ENCODE data around the gene FNIP1.

GRCh38 chr5:131796793-131797693 is at the start of gene FNIP1:
- TF ChIP-seq CREB1 (IDR thresholded peaks at IDR 0.05; ENCODE audit: low read depth) (no peak; the same call in 1 of the 2 replicates), USF1 (IDR thresholded peaks at IDR 0.05) (peak; percentile 99), RAD21 (IDR thresholded peaks at IDR 0.05; ENCODE audit: low read depth) (no peak), TAF1 (IDR thresholded peaks at IDR 0.05; ENCODE audit: low read depth) (peak; percentile 57), EGR1 (IDR thresholded peaks at IDR 0.05) (peak; percentile 84), FOXM1 (IDR thresholded peaks at IDR 0.05; ENCODE audit: borderline replicate concordance, low read depth) (no peak), YY1 (IDR thresholded peaks at IDR 0.05; ENCODE audit: low read depth) (peak; percentile 54), EP300 (IDR thresholded peaks at IDR 0.05; ENCODE audit: borderline replicate concordance) (peak; percentile 35; the same call in 1 of the 2 replicates)
- TF ChIP-seq, protein P1, sequence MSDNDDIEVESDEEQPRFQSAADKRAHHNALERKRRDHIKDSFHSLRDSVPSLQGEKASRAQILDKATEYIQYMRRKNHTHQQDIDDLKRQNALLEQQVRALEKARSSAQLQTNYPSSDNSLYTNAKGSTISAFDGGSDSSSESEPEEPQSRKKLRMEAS (IDR thresholded peaks at IDR 0.05) = peak; percentile 86; the same call in 1 of the 2 replicates
- TF ChIP-seq, protein P2, sequence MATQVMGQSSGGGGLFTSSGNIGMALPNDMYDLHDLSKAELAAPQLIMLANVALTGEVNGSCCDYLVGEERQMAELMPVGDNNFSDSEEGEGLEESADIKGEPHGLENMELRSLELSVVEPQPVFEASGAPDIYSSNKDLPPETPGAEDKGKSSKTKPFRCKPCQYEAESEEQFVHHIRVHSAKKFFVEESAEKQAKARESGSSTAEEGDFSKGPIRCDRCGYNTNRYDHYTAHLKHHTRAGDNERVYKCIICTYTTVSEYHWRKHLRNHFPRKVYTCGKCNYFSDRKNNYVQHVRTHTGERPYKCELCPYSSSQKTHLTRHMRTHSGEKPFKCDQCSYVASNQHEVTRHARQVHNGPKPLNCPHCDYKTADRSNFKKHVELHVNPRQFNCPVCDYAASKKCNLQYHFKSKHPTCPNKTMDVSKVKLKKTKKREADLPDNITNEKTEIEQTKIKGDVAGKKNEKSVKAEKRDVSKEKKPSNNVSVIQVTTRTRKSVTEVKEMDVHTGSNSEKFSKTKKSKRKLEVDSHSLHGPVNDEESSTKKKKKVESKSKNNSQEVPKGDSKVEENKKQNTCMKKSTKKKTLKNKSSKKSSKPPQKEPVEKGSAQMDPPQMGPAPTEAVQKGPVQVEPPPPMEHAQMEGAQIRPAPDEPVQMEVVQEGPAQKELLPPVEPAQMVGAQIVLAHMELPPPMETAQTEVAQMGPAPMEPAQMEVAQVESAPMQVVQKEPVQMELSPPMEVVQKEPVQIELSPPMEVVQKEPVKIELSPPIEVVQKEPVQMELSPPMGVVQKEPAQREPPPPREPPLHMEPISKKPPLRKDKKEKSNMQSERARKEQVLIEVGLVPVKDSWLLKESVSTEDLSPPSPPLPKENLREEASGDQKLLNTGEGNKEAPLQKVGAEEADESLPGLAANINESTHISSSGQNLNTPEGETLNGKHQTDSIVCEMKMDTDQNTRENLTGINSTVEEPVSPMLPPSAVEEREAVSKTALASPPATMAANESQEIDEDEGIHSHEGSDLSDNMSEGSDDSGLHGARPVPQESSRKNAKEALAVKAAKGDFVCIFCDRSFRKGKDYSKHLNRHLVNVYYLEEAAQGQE (IDR thresholded peaks at IDR 0.05; ENCODE audit: low read depth) = no peak
